ENCODE measurements around the gene ZC3H7B. TPM values are rescaled to one million over a fixed set of nuclear protein-coding genes. Genes with fewer than 3 reads are reported as not detected.
"Not testable (repeated sequence)": the region's sequence is repeated elsewhere in the genome, so short reads cannot be mapped to it uniquely, and the experiment has no call there.

ZC3H7B gene
- total RNA-seq, 1 donor = 53.6 TPM

DNA sequence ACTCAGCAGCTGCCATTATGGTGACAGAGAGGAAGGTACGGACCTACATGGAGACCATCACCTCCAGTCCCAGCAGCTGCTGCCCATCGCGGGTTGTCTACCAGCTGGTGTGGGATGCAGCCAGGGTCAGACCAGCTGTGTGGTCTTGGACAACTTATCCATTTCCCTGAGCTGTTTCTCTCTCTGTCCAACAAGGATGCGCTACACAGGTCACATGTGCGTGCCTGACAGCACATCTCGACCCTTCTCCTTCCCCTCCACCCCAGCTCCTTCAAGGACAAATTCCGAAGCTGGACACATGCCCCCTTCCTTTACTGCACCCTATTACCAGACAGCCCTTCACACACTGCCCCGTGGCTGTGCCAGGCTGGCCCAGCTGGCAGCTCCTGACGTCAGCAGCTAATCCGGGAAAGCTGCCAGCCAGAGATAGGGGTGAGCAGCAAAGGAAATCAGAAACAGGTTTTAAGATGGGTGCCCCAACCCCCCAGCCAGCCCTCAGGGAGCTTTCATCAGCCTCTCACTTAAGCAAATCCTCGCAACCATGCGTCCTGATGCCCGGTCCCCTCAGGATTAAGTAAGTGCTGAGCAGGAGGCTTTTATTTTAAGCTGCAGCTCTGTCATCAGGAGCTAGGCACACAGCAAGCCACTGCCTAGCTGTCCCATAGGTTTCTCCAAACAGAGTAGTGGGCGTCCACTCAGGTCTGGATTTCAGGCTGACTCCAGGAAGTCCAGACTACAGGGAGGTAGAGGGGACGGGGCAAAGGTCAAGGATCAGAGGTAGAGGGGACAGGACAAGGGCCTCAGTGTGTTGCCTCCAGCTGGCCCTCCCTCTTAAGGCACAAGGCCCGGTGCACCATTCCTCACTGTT is 100.7 kb downstream of the ZC3H7B start:
- H4K20me1 ChIP-seq (ENCODE audit: insufficient read depth, low read length) = no peaks in the 10 kb centered on the region
- no peaks in the 10 kb centered on the region for H3K27me3 ChIP-seq (ENCODE audit: insufficient read depth, low read length)
- no peaks in the 10 kb centered on the region for H3K79me2 ChIP-seq (ENCODE audit: insufficient read depth, low read length)
- peaks cover 11% of the 10 kb centered on the region for H3K4me1 ChIP-seq (ENCODE audit: insufficient read depth, low read length)
- peak overlapping the region; percentile 20 for H3K4me3 ChIP-seq (ENCODE audit: insufficient read depth, low read length)
- peak overlapping the region; percentile 58 for H3K27ac ChIP-seq (ENCODE audit: low read depth, low read length)
- H2AFZ ChIP-seq (ENCODE audit: low read length) = peak overlapping the region; percentile 88
- TF ChIP-seq, protein P1, sequence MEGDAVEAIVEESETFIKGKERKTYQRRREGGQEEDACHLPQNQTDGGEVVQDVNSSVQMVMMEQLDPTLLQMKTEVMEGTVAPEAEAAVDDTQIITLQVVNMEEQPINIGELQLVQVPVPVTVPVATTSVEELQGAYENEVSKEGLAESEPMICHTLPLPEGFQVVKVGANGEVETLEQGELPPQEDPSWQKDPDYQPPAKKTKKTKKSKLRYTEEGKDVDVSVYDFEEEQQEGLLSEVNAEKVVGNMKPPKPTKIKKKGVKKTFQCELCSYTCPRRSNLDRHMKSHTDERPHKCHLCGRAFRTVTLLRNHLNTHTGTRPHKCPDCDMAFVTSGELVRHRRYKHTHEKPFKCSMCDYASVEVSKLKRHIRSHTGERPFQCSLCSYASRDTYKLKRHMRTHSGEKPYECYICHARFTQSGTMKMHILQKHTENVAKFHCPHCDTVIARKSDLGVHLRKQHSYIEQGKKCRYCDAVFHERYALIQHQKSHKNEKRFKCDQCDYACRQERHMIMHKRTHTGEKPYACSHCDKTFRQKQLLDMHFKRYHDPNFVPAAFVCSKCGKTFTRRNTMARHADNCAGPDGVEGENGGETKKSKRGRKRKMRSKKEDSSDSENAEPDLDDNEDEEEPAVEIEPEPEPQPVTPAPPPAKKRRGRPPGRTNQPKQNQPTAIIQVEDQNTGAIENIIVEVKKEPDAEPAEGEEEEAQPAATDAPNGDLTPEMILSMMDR (IDR thresholded peaks at IDR 0.05; ENCODE audit: extremely low read depth, low read depth, low read length) = no peak
- H3K36me3 ChIP-seq (ENCODE audit: insufficient read depth, low read length) = peaks cover under 1% of the 10 kb centered on the region
- no peaks in the 10 kb centered on the region for H3K9me3 ChIP-seq (ENCODE audit: low read depth, low read length)
- peak; percentile 94 for DNase-seq (ENCODE audit: insufficient read length, low spot score, missing footprints)
- peak overlapping the region; percentile 62 for H3K4me2 ChIP-seq (ENCODE audit: insufficient read depth, low read length)

- DNase-seq (ENCODE audit: insufficient read length, low spot score, missing footprints); H3K27ac ChIP-seq (ENCODE audit: low read depth, low read length): not testable (repeated sequence)
Observed at GRCh38 chr22:41402851-41403250, 101.5 kb downstream of the ZC3H7B start.

GRCh38 chr22:41403532-41404318 is 102.4 kb downstream of the ZC3H7B start:
- no peaks in the 10 kb centered on the region for H3K79me2 ChIP-seq (ENCODE audit: insufficient read depth, low read length)
- no peaks in the 10 kb centered on the region for H3K36me3 ChIP-seq (ENCODE audit: insufficient read depth, low read length)
- no peaks in the 10 kb centered on the region for H4K20me1 ChIP-seq (ENCODE audit: insufficient read depth, low read length)
- H3K4me2 ChIP-seq (ENCODE audit: insufficient read depth, low read length) = peak overlapping the region; percentile 29
- TF ChIP-seq, protein P1 (IDR thresholded peaks at IDR 0.05; ENCODE audit: extremely low read depth, low read depth, low read length) = peak; percentile 97
- H3K4me1 ChIP-seq (ENCODE audit: insufficient read depth, low read length) = peaks cover 11% of the 10 kb centered on the region
- no peak overlapping the region for H3K27ac ChIP-seq (ENCODE audit: low read depth, low read length)
- DNase-seq (ENCODE audit: insufficient read length, low spot score, missing footprints) = peak; percentile 100
- H2AFZ ChIP-seq (ENCODE audit: low read length) = peak overlapping the region; percentile 61
- no peaks in the 10 kb centered on the region for H3K9me3 ChIP-seq (ENCODE audit: low read depth, low read length)
- H3K4me3 ChIP-seq (ENCODE audit: insufficient read depth, low read length) = no peak overlapping the region
- H3K27me3 ChIP-seq (ENCODE audit: insufficient read depth, low read length) = no peaks in the 10 kb centered on the region

More at GRCh38 chr22:41402851-41403250, 101.5 kb downstream of the ZC3H7B start:
- not testable (repeated sequence) for H3K79me2 ChIP-seq (ENCODE audit: insufficient read depth, low read length); H3K27me3 ChIP-seq (ENCODE audit: insufficient read depth, low read length); H3K36me3 ChIP-seq (ENCODE audit: insufficient read depth, low read length); H2AFZ ChIP-seq (ENCODE audit: low read length); H3K4me2 ChIP-seq (ENCODE audit: insufficient read depth, low read length); H3K9me3 ChIP-seq (ENCODE audit: low read depth, low read length); H3K4me3 ChIP-seq (ENCODE audit: insufficient read depth, low read length); H4K20me1 ChIP-seq (ENCODE audit: insufficient read depth, low read length)
- peaks cover 11% of the 10 kb centered on the region for H3K4me1 ChIP-seq (ENCODE audit: insufficient read depth, low read length)

GRCh38 chr22:41405588-41405987 is 104.3 kb downstream of the ZC3H7B start:
- H3K4me2 ChIP-seq (ENCODE audit: insufficient read depth, low read length) = no peak overlapping the region
- H3K27me3 ChIP-seq (ENCODE audit: insufficient read depth, low read length) = no peaks in the 10 kb centered on the region
- H3K27ac ChIP-seq (ENCODE audit: low read depth, low read length) = no peak overlapping the region
- H3K36me3 ChIP-seq (ENCODE audit: insufficient read depth, low read length) = no peaks in the 10 kb centered on the region
- H2AFZ ChIP-seq (ENCODE audit: low read length) = no peak overlapping the region
- TF ChIP-seq, protein P1 (IDR thresholded peaks at IDR 0.05; ENCODE audit: extremely low read depth, low read depth, low read length) = no peak
- DNase-seq (ENCODE audit: insufficient read length, low spot score, missing footprints) = no peak
- no peak overlapping the region for H3K4me3 ChIP-seq (ENCODE audit: insufficient read depth, low read length)
- peaks cover 11% of the 10 kb centered on the region for H3K4me1 ChIP-seq (ENCODE audit: insufficient read depth, low read length)
- no peaks in the 10 kb centered on the region for H4K20me1 ChIP-seq (ENCODE audit: insufficient read depth, low read length)
- H3K79me2 ChIP-seq (ENCODE audit: insufficient read depth, low read length) = no peaks in the 10 kb centered on the region
- H3K9me3 ChIP-seq (ENCODE audit: low read depth, low read length) = no peaks in the 10 kb centered on the region
